Gastroesophageal sphincter (tissue), 4 donors: Measurements from ENCODE around the gene DIAPH3. TPM values are rescaled to one million over a fixed set of nuclear protein-coding genes. Genes with fewer than 3 reads are reported as not detected.

Source experiments
- ATAC-seq: fragments of 150-250 bp; one replicate; pipeline ENCODE4 v1.9.1; 2016; ENCODE audit warnings: mild to moderate bottlenecking, moderate library complexity
- H3K27ac ChIP-seq, 4 donors: fragments of 200-600 bp; sonication (generic) in 3 of 4; 1 replicate in 3 of 4; 2 replicates in 1 of 4; pipeline ENCODE4 v1.5.1; 2016 to 2019
- H3K27me3 ChIP-seq: fragments of 200-600 bp; sonication (generic); one replicate; pipeline ENCODE4 v1.5.1; 2019
- H3K36me3 ChIP-seq, 2 donors: fragments of 200-600 bp; sonication (generic); one replicate each; pipeline ENCODE4 v1.5.1; 2019; ENCODE audit warnings: control low read depth in 1 of 2
- H3K4me1 ChIP-seq, 3 donors: fragments of 200-600 bp; sonication (generic); 1 replicate in 2 of 3; 2 replicates in 1 of 3; pipeline ENCODE4 v1.5.1; 2016 to 2019; ENCODE audit warnings: control low read depth in 2 of 3
- H3K4me3 ChIP-seq, 2 donors: fragments of 200-600 bp; sonication (generic); one replicate each; pipeline ENCODE4 v1.5.1; 2019; ENCODE audit warnings: mild to moderate bottlenecking in 1 of 2, moderate library complexity in 1 of 2
- H3K9me3 ChIP-seq, 3 donors: fragments of 200-600 bp; sonication (generic); one replicate each; pipeline ENCODE4 v1.5.1; 2017 to 2019; ENCODE audit warnings: control low read depth in 2 of 3
- EP300 ChIP-seq: sonication (generic); formaldehyde crosslinking; IDR thresholded peaks from one replicate; pipeline ENCODE4 v1.6.1; 2017; ENCODE audit warnings: antibody characterized with exemption, mild to moderate bottlenecking
- POLR2A ChIP-seq, 2 donors: fragments of 450-650 bp; IDR thresholded peaks; one replicate each; pipeline ENCODE4 v1.6.1; 2017; ENCODE audit warnings: antibody characterized with exemption in 2 of 2, mild to moderate bottlenecking in 2 of 2, moderate library complexity in 1 of 2
- POLR2AphosphoS5 ChIP-seq: sonication (generic); formaldehyde crosslinking; IDR thresholded peaks from one replicate; pipeline ENCODE4 v1.6.1; 2017; ENCODE audit warnings: antibody characterized with exemption
- WGBS, 2 donors: methylation state at CpG; one replicate each; pipeline ENCODE4 v1.1.5; 2018; ENCODE audit warnings: low coverage in 1 of 2; 5-methylcytosine and 5-hydroxymethylcytosine counted together
- total RNA-seq, 4 donors: library from RNA; depleted of rRNA; stranded (reverse); fragments of >200 nt; gene quantifications; one replicate each; pipeline ENCODE4 v1.1.0, GENCODE V29; 2016
- TF ChIP-seq, protein P1 (sequence below), 4 experiments: fragments of 200-600 bp in 2 of 4; fragments of 450-650 bp in 2 of 4; sonication (generic) in 1 of 4; IDR thresholded peaks; one replicate each; pipeline ENCODE4 v1.5.1; 2017 to 2019; ENCODE audit warnings: antibody characterized with exemption in 4 of 4, mild to moderate bottlenecking in 2 of 4, moderate library complexity in 2 of 4

DIAPH3 gene
- total RNA-seq, 4 donors from 2014 or later = 0.13 to 1.7 (median 0.49) TPM; not detected in 1

DNA sequence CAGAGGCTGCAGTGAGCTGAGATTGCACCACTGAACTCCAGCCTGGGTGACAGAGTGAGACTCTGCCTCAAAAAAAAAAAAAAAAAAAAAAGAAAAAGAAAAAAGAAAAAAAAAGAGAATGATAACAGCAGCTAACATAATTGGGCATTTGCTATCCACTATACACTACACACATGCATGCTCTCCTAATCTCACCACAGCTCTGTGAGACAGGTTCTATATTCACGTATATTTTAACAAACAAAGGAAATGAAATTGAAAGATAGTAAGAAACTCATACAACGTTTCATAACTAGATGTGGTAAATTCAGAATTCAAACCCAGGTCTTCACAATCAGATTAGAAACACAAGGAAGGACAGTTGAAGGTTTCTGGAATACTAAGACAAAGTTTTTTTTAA is 265.7 kb downstream of the DIAPH3 start:
- no peak for ATAC-seq
- no peaks in the 10 kb centered on the region for H3K9me3 ChIP-seq
- 89 to 91% methylated on average over 2 of the region's 2 CpGs for WGBS, 2 donors
- no peak overlapping the region for H3K4me3 ChIP-seq
- TF ChIP-seq POLR2AphosphoS5 = no peak
- no peak for TF ChIP-seq EP300
- TF ChIP-seq, protein P1, sequence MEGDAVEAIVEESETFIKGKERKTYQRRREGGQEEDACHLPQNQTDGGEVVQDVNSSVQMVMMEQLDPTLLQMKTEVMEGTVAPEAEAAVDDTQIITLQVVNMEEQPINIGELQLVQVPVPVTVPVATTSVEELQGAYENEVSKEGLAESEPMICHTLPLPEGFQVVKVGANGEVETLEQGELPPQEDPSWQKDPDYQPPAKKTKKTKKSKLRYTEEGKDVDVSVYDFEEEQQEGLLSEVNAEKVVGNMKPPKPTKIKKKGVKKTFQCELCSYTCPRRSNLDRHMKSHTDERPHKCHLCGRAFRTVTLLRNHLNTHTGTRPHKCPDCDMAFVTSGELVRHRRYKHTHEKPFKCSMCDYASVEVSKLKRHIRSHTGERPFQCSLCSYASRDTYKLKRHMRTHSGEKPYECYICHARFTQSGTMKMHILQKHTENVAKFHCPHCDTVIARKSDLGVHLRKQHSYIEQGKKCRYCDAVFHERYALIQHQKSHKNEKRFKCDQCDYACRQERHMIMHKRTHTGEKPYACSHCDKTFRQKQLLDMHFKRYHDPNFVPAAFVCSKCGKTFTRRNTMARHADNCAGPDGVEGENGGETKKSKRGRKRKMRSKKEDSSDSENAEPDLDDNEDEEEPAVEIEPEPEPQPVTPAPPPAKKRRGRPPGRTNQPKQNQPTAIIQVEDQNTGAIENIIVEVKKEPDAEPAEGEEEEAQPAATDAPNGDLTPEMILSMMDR (IDR thresholded peaks at IDR 0.05) = no peak
- TF ChIP-seq POLR2A (IDR thresholded peaks at IDR 0.05) = no peak
- H3K27me3 ChIP-seq = no peaks in the 10 kb centered on the region
- no peaks in the 10 kb centered on the region for H3K36me3 ChIP-seq
- H3K4me1 ChIP-seq = no peaks in the 10 kb centered on the region
- H3K27ac ChIP-seq = no peak overlapping the region

DNA sequence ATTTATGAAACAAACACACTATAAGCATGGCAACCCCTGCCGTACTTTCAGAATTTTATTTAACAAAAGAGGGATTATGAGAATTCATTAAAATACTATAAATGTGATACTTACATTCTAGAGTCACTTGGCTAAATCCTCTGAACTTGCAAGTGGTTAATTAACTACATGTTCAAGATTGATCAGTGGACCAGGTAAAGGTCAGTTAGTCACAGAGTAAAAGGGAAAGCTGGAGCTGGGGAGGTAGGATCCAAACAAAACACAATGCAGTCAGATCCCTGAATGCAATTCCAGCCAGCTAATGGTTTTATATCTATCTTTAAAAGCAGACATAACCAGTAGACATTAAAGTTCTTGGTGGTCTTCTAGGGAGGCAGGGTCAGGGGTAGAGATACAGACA is 270.5 kb downstream of the DIAPH3 start:
- Histone ChIP-seq H3K4me3 (no peak overlapping the region), H3K4me1 (no peaks in the 10 kb centered on the region), H3K9me3 (no peaks in the 10 kb centered on the region), H3K27me3 (no peaks in the 10 kb centered on the region), H3K27ac (no peak overlapping the region), H3K36me3 (no peaks in the 10 kb centered on the region)
- 83 to 88% methylated on average over 1 of the region's 1 CpG for WGBS, 2 donors
- TF ChIP-seq POLR2AphosphoS5 (no peak), EP300 (no peak), POLR2A (IDR thresholded peaks at IDR 0.05) (no peak)
- TF ChIP-seq, protein P1 (IDR thresholded peaks at IDR 0.05) = no peak
- ATAC-seq = no peak

DNA sequence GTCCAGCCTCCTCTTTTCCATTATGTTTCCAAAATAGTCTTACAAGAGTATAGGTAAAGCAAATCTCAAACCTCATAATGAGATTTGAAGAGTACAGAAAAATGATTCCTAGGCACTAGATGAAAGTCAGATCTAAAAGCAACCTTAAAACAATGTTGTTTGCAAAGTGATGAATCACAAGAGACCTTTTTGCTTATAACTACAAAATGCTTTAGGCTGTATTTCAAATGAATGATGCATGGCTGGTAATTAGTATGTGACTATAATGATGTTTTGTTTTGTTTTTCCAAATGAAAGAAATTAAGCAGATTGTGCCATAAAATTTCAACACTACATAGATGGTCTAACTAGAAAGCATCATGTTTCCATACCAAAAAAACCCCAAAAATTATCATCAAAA is 272.7 kb downstream of the DIAPH3 start:
- ATAC-seq = no peak
- TF ChIP-seq POLR2AphosphoS5 (no peak), EP300 (no peak), POLR2A (IDR thresholded peaks at IDR 0.05) (no peak)
- TF ChIP-seq, protein P1 (IDR thresholded peaks at IDR 0.05) = no peak
- no peak overlapping the region for H3K27ac ChIP-seq
- H3K36me3 ChIP-seq = no peaks in the 10 kb centered on the region
- H3K27me3 ChIP-seq = no peaks in the 10 kb centered on the region
- no peak overlapping the region for H3K4me3 ChIP-seq
- no peaks in the 10 kb centered on the region for H3K9me3 ChIP-seq
- H3K4me1 ChIP-seq = no peaks in the 10 kb centered on the region

DNA sequence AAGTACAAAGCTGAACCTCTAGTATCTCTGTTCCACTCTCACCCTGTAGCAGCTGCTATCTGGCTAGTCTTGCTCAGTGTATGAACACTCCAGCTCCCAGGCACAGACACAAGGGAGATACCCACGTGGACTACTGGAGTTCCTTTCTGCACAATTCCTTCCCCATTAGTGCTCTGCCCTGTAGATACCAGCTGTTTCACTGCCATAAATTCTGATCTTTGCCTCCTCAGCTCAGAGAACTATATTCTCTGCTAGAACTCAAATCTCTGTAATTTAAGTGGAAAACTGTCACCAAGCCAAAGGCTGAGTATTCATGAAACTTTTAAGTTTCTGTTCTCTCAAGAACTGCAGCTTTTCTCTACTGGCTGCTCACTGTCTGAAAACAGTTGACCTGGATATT is 273.7 kb downstream of the DIAPH3 start:
- Histone ChIP-seq H3K27me3 (no peaks in the 10 kb centered on the region), H3K4me1 (no peaks in the 10 kb centered on the region), H3K36me3 (no peaks in the 10 kb centered on the region), H3K27ac (no peak overlapping the region), H3K9me3 (no peaks in the 10 kb centered on the region), H3K4me3 (no peak overlapping the region)
- no peak for TF ChIP-seq EP300
- TF ChIP-seq, protein P1 (IDR thresholded peaks at IDR 0.05) = no peak
- TF ChIP-seq POLR2AphosphoS5 = no peak
- no peak for TF ChIP-seq POLR2A (IDR thresholded peaks at IDR 0.05)
- WGBS, 2 donors = 33 to 71% methylated on average over 1 of the region's 1 CpG
- ATAC-seq = no peak

DNA sequence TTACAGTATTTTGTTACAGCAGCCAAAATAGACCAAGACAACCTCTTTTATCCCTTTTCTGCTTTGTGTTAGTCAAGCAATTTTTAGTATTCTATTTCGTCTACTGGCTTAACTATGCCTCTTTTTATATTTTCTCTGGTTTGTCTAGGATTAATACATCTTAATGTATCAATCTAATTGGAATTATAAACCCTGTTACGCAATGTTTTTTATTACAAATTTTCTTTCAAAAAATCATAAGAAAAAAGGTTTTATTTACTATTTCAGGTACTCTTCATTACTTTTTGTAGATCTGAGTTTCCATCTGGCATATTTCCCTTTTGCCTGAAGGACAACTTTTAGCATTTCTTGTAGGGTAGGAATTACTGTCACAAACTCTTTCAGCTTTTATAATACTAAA is 275.3 kb downstream of the DIAPH3 start:
- 97 to 100% methylated on average over 1 to 2 of the region's 2 CpGs for WGBS, 2 donors
- no peaks in the 10 kb centered on the region for H3K27me3 ChIP-seq

More for the DNA sequence above, 275.3 kb downstream of the DIAPH3 start:
- ATAC-seq = no peak
- no peak overlapping the region for H3K4me3 ChIP-seq
- H3K4me1 ChIP-seq = no peaks in the 10 kb centered on the region
- H3K36me3 ChIP-seq = no peaks in the 10 kb centered on the region
- H3K27ac ChIP-seq = no peak overlapping the region
- TF ChIP-seq EP300 (no peak), POLR2A (IDR thresholded peaks at IDR 0.05) (no peak), POLR2AphosphoS5 (no peak)
- TF ChIP-seq, protein P1 (IDR thresholded peaks at IDR 0.05) = no peak
- H3K9me3 ChIP-seq = no peaks in the 10 kb centered on the region
